HS-27A (cell line): ENCODE measurements around the gene WDR55.
A peak's percentile ranks its signal among the peaks of the same experiment; 100 is the strongest.
"Not testable (repeated sequence)": the region's sequence is repeated elsewhere in the genome, so short reads cannot be mapped to it uniquely, and the experiment has no call there.

Source experiments
- DNase-seq: peaks from one replicate; pipeline ENCODE4 v3.0.0-alpha.2; 2012; ENCODE audit warnings: low read depth, missing footprints

WDR55 gene, protein sequence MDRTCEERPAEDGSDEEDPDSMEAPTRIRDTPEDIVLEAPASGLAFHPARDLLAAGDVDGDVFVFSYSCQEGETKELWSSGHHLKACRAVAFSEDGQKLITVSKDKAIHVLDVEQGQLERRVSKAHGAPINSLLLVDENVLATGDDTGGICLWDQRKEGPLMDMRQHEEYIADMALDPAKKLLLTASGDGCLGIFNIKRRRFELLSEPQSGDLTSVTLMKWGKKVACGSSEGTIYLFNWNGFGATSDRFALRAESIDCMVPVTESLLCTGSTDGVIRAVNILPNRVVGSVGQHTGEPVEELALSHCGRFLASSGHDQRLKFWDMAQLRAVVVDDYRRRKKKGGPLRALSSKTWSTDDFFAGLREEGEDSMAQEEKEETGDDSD

GRCh38 chr5:140664359-140665119 is at the start of gene WDR55:
TSS of gene WDR55 (plus strand) at chr5:140664904. CDS start at chr5:140664913, 9 bp downstream.
- DNase-seq: peak; percentile 54

GRCh38 chr5:140622301-140622700 is 42.4 kb upstream of the WDR55 start:
- DNase-seq: no peak

GRCh38 chr5:140623061-140623460 is 41.6 kb upstream of the WDR55 start:
- DNase-seq: not testable (repeated sequence)

GRCh38 chr5:140624886-140625285 is 39.8 kb upstream of the WDR55 start:
- DNase-seq: not testable (repeated sequence)

- DNase-seq: no peak
Observed at GRCh38 chr5:140627972-140628371, 36.7 kb upstream of the WDR55 start.

DNA sequence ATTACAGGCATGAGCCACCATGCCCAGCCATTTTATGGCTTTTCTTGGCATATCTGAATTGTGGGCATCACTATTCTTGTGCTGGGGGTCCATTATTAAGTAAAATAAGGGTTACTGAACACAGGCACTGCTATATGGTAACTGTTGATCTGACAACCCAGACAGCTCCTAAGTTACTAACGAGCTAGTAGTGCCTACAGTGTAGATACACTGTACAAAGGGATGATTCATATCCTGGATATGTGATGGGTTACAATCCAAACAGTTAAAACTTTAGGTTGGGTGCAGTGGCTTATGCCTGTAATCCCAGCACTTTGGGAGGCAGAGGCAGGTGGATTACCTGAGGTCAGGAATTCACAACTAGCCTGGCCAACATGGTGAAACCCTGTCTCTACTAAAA is 36.0 kb upstream of the WDR55 start:
- no peak for DNase-seq

DNA sequence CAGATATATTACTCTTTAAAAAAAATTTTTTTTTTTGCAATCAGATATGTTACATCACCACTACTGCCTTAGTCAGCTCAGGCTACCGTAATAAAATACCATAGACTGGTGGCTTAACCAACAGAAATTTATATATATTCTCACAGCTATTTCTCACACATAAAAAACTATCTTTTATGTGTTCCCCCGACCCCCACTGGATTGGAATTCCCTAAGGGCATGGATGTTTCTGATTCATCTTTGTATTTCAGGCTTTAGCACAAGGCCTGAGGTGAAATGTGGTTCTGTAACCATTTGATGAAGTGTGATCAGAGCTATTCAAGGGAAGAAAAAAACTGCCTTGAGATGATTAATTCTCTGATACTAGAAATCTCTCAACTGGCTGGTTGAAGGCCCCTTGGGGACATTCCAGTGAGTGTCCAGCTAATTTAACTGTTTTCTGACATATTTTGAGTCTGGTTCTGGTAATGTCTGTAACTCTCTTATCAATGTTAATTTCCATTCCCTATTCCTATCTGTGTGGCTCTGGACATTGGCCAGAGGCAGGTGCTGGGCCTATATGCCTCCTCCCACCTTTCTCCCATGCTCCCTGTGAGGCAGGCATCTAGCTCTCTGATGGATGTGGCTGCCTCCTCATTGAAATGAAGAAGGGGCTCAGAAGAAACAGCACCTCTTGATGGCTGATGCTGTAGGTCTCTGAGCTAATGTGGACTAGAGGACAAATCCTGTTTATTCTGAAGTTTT is 34.2 kb upstream of the WDR55 start:
- DNase-seq: no peak

GRCh38 chr5:140631036-140631417 is 33.7 kb upstream of the WDR55 start:
- no peak for DNase-seq

DNA sequence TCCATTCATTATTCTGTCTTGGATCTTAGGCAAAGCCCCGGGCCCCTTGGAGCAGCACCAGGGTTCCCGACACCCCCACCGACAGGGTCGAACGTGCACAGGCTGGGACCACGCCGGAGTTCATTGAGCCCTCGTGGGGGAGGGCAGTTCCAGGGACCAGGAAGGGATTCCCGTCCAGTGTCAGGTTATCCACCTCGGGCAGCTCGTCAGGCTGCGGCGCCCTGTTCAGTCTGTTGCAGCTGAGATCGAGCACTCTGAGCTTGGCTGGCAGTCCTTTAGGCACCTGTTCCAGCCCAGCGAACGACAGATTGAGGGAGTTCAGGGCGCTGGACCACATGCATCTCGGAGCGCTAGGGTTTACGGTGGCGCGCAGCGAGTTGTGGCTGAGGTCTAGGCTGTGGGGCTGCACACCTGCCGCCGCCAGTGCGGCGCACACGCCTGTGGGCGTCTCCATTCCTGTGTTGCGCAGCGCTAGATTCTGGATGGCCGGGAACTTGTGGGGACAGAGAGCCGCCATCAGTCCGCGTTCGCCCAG is 32.8 kb upstream of the WDR55 start:
- DNase-seq: no peak

DNA sequence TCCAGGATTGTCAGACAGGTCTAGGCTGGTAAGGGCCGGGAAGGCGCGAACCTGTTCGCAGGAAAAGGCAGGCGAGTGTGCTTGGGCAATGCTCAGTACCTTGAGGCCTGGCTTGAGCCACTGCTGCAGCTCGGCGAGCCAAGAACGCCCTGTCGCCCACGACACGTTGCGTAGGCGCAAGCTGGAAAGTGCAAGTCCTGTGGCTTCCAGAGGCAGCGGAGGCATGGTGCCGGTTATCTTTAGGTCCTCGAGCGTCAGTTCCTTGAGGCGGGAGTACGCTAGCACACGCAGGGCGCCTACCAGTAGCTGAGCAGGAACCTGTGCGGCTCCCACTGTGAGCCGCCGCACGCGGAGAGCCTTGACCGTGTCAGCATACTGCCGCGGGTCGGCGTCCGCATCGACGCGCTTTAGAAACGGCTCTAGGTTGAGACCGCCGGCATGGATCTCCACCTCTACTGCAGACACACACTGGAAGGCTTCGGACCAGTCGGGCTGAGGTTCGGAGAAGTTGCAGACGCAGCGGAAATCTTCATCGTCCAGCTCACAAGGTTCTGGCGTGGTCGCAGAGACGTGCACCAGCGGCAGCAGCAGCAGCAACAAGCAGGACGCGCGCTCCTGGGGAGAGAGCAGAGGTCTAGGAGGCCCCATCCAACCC is 32.2 kb upstream of the WDR55 start:
- no peak for DNase-seq

- DNase-seq: no peak
Observed at GRCh38 chr5:140633021-140633471, 31.7 kb upstream of the WDR55 start, which contains the start of gene CD14. TSS of gene CD14 (minus strand) at chr5:140633175. CDS start at chr5:140633071, 104 bp downstream.

GRCh38 chr5:140633501-140633900 is 31.2 kb upstream of the WDR55 start:
- DNase-seq: no peak

DNA sequence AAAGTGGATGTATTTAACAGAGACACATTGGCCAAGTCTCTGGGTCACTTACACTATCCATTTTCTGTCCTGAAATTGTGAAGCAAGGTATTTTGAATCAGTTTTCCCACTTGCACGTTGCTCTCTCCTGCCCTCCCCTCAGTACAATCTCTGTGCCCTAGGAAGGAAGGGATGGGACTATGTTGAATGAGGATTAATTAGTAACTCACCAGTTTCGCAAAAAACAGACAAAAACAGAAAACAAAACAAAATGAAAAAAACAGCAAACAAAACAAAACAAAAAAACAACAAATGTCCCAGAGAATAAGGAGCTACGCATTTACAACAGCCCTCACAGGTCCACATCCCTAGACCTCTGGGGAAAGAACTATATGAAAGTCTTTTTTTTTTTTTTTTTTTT is 30.6 kb upstream of the WDR55 start:
- no peak for DNase-seq

GRCh38 chr5:140635291-140636257 is 29.1 kb upstream of the WDR55 start:
- DNase-seq: no peak

GRCh38 chr5:140637371-140638100 is 27.2 kb upstream of the WDR55 start:
- DNase-seq: no peak

DNA sequence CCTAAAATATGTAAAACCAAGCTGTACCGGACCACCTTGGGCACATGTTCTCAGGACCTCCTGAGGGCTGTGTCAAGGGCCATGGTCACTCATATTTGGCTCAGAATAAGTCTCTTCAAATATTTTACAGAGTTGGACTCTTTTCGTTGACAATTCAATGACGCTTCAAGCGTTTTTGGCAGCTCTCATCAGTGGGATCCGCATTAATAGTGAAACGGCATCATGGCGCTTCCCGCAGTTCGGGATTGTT is 25.9 kb upstream of the WDR55 start:
- DNase-seq: not testable (repeated sequence)

DNA sequence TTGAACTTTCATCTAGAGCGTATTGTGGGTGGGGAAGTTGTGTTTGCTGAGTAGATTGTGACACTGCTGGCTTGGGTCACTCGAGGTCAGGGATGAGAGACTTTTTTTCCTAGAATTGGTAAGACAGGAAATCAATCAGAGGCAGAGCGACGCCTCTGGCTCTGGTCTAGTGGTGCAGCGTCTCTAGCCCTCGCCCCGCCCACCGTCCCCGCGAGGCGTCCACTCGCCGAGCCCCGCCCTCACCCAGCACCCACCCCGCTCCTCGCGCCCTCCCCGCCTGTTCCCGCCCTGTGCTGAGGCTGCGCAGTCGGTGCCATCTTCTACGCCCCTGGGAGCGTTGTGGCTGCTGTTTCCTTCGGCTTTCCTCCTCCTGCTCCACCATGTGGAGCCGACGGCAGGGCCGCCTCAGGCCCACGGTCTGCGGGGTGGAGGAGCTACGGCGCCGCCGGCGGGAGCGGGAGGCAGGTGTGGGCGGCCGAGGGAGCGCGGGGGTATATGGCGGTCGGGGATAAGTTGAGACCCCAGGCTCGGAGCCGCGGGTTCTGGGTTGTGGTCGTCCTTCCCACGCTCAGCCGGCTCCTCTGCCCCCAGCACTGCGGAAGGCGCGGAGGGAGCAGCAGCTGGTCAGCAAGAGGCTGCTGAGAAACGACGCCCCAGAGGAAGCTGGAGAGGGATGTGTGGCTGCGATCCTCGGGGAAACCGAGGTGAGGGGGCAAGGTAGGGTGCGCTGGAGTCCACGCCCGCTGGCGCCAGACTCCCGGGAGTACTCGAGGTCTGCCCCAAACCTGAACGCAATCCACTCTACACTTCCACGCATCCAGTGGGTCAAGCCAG is 25.3 kb upstream of the WDR55 start, which contains the start of gene TMCO6:
TSS of gene TMCO6 (plus strand) at position 304 of the 834 bp plus-strand sequence. CDS start at position 381, 77 bp downstream.
- peak; percentile 51 for DNase-seq

GRCh38 chr5:140641716-140642115 is 23.0 kb upstream of the WDR55 start:
- DNase-seq: no peak

DNA sequence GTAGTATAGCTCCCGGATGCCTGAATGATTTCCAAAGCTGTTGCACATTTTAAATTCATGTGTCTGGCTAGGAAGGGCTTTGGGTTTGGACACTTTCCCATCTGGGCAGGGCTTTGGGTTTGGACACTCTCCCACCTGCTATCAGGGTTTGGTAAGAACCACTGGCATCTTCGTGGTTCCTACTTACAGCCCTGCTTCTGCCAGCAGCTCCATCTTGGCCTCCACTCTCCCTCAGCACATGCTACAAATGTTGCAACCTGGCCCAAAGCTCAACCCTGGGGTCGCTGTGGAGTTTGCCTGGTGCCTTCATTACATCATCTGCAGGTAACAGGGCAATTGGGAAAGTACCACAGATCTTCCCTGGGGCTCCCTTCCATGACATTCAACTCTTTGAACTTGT is 22.0 kb upstream of the WDR55 start:
- no peak for DNase-seq
